Measurements from ENCODE around the gene PERP.

PERP gene

DNA sequence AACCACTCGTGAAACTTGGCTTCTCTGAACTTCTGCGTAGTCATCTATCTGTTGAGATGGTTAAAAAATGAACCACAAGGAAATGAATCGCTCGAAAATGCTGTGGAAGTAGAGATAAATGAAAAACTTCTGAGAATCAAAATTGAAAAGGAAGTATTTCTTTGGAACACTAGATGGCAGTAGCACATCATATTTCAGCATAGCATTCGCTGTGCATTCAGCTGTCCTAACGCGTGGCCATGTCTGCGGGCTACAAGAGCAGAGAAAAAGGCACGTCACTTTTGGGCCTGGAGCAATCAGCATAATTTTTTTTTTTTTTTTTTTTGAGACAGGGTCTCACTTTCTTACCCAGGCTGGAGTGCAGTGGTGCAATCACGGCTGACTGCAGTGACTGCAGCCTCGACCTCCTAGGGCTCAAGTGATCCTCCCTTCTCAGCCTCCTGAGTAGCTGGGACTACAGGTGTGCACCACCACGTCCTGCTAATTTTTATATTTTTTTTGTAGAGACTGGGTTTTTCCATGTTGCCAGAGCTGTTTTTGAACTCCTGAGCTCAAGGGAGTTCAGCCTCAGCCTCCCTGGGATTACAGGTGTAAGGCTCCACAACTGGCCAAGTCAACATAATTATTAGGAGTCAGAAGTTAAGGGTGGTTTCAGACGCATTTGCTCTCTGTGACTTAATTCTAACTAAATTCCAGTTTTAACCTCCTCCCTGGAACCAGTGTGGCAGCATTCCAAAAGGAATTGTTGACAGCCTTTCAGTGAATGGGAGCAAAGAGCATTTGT is 8.8 kb upstream of the PERP start (continued):
- TF ChIP-seq, protein P1, sequence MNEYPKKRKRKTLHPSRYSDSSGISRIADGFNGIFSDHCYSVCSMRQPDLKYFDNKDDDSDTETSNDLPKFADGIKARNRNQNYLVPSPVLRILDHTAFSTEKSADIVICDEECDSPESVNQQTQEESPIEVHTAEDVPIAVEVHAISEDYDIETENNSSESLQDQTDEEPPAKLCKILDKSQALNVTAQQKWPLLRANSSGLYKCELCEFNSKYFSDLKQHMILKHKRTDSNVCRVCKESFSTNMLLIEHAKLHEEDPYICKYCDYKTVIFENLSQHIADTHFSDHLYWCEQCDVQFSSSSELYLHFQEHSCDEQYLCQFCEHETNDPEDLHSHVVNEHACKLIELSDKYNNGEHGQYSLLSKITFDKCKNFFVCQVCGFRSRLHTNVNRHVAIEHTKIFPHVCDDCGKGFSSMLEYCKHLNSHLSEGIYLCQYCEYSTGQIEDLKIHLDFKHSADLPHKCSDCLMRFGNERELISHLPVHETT (tag by site-specific recombination; IDR thresholded peaks at IDR 0.05) = no peak
- TF ChIP-seq FEZF1 (tag by site-specific recombination; IDR thresholded peaks at IDR 0.05) = 0 out of 2 replicates have a peak, but pooled peaks have one; percentile 5
- TF ChIP-seq, protein P2, sequence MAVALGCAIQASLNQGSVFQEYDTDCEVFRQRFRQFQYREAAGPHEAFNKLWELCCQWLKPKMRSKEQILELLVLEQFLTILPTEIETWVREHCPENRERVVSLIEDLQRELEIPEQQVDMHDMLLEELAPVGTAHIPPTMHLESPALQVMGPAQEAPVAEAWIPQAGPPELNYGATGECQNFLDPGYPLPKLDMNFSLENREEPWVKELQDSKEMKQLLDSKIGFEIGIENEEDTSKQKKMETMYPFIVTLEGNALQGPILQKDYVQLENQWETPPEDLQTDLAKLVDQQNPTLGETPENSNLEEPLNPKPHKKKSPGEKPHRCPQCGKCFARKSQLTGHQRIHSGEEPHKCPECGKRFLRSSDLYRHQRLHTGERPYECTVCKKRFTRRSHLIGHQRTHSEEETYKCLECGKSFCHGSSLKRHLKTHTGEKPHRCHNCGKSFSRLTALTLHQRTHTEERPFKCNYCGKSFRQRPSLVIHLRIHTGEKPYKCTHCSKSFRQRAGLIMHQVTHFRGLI (tag by site-specific recombination; IDR thresholded peaks at IDR 0.05) = no peak
- TF ChIP-seq ZBTB17 (tag by site-specific recombination; IDR thresholded peaks at IDR 0.05) = peak; percentile 44; the same call in 1 of the 2 replicates
- TF ChIP-seq SCRT1 (tag by site-specific recombination; IDR thresholded peaks at IDR 0.05; ENCODE audit: borderline replicate concordance) = 0 out of 2 replicates have a peak, but pooled peaks have one; percentile 45
- no peak for TF ChIP-seq ZNF121 (tag by site-specific recombination; IDR thresholded peaks at IDR 0.05)
- peak; percentile 98 for TF ChIP-seq ZNF654 (tag by site-specific recombination; IDR thresholded peaks at IDR 0.05; ENCODE audit: low read depth)
- TF ChIP-seq, protein P3, sequence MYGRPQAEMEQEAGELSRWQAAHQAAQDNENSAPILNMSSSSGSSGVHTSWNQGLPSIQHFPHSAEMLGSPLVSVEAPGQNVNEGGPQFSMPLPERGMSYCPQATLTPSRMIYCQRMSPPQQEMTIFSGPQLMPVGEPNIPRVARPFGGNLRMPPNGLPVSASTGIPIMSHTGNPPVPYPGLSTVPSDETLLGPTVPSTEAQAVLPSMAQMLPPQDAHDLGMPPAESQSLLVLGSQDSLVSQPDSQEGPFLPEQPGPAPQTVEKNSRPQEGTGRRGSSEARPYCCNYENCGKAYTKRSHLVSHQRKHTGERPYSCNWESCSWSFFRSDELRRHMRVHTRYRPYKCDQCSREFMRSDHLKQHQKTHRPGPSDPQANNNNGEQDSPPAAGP (tag by site-specific recombination; IDR thresholded peaks at IDR 0.05) = no peak

DNA sequence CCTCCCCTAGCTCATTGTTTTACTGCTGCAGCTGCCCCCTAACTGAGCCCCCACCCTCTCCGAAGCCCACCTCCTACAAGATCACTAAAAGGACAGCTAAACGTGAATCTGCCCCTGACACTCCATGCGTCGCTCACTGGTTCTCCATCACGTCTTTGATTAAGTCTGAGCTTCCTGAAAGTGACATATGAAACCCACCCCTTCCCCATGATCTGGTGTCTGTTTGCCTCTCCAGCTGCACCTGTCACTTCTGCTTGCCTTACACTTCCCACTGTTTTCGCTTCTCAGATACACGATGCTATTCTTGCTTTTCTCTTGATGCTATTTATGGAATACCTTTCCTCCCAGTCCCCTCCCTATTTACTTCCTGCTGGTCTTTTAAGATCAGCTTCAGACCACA is 8.0 kb upstream of the PERP start:
- POLR2A ChIA-PET = interaction anchor here (0.6 to 1.0 kb wide), 2 partner anchors 9 to 303 kb away, joined by 3 to 4 read pairs; no protein-coding TSS in a partner anchor
- no peaks in the 10 kb centered on the region for H3K4me1 ChIP-seq (ENCODE audit: control insufficient read depth, insufficient read depth, low read length)
- CTCF ChIA-PET = interaction anchor here (0.6 to 5.2 kb wide), 42 partner anchors 9 to 1249 kb away, joined by 3 to 57 read pairs (median 4); partner anchors contain the start of gene HEBP2
- TF ChIP-seq ZNF677 (tag by site-specific recombination; IDR thresholded peaks at IDR 0.05) = no peak
- no peak for TF ChIP-seq REPIN1 (tag by site-specific recombination; IDR thresholded peaks at IDR 0.05; ENCODE audit: low read depth)
- TF ChIP-seq ZNF433 (tag by site-specific recombination; IDR thresholded peaks at IDR 0.05; ENCODE audit: low read depth) = no peak
- no peak for TF ChIP-seq ZNF169 (tag by site-specific recombination; IDR thresholded peaks at IDR 0.05)
- no peak for TF ChIP-seq SCRT2 (tag by site-specific recombination; IDR thresholded peaks at IDR 0.05)
- no peak for TF ChIP-seq ZNF19 (tag by site-specific recombination; IDR thresholded peaks at IDR 0.05; ENCODE audit: low read depth)
- TF ChIP-seq ZNF658 (tag by site-specific recombination; IDR thresholded peaks at IDR 0.05) = no peak
- TF ChIP-seq ZNF335 (tag by site-specific recombination; conservative IDR thresholded peaks at IDR 0.05) = no peak
- TF ChIP-seq, protein P4, sequence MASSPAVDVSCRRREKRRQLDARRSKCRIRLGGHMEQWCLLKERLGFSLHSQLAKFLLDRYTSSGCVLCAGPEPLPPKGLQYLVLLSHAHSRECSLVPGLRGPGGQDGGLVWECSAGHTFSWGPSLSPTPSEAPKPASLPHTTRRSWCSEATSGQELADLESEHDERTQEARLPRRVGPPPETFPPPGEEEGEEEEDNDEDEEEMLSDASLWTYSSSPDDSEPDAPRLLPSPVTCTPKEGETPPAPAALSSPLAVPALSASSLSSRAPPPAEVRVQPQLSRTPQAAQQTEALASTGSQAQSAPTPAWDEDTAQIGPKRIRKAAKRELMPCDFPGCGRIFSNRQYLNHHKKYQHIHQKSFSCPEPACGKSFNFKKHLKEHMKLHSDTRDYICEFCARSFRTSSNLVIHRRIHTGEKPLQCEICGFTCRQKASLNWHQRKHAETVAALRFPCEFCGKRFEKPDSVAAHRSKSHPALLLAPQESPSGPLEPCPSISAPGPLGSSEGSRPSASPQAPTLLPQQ (tag by site-specific recombination; IDR thresholded peaks at IDR 0.05) = no peak
- TF ChIP-seq ZNF768 (tag by site-specific recombination; IDR thresholded peaks at IDR 0.05) = no peak
- TF ChIP-seq, protein P5, sequence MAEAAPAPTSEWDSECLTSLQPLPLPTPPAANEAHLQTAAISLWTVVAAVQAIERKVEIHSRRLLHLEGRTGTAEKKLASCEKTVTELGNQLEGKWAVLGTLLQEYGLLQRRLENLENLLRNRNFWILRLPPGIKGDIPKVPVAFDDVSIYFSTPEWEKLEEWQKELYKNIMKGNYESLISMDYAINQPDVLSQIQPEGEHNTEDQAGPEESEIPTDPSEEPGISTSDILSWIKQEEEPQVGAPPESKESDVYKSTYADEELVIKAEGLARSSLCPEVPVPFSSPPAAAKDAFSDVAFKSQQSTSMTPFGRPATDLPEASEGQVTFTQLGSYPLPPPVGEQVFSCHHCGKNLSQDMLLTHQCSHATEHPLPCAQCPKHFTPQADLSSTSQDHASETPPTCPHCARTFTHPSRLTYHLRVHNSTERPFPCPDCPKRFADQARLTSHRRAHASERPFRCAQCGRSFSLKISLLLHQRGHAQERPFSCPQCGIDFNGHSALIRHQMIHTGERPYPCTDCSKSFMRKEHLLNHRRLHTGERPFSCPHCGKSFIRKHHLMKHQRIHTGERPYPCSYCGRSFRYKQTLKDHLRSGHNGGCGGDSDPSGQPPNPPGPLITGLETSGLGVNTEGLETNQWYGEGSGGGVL (tag by site-specific recombination; IDR thresholded peaks at IDR 0.05) = no peak
- TF ChIP-seq ZNF571 (tag by site-specific recombination; IDR thresholded peaks at IDR 0.05) = no peak
- TF ChIP-seq, protein P6, sequence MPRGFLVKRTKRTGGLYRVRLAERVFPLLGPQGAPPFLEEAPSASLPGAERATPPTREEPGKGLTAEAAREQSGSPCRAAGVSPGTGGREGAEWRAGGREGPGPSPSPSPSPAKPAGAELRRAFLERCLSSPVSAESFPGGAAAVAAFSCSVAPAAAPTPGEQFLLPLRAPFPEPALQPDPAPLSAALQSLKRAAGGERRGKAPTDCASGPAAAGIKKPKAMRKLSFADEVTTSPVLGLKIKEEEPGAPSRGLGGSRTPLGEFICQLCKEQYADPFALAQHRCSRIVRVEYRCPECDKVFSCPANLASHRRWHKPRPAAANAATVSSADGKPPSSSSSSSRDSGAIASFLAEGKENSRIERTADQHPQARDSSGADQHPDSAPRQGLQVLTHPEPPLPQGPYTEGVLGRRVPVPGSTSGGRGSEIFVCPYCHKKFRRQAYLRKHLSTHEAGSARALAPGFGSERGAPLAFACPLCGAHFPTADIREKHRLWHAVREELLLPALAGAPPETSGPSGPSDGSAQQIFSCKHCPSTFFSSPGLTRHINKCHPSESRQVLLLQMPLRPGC (tag by site-specific recombination; IDR thresholded peaks at IDR 0.05) = no peak
- TF ChIP-seq, protein P2 (tag by site-specific recombination; IDR thresholded peaks at IDR 0.05) = no peak
- no peak for TF ChIP-seq ZFP41 (tag by site-specific recombination; IDR thresholded peaks at IDR 0.05; ENCODE audit: borderline replicate concordance)
- TF ChIP-seq ZBTB20 (tag by site-specific recombination; IDR thresholded peaks at IDR 0.05) = no peak
- TF ChIP-seq ZSCAN16 (tag by site-specific recombination; IDR thresholded peaks at IDR 0.05) = no peak
- H3K36me3 ChIP-seq (ENCODE audit: control insufficient read depth in 2 of 2, insufficient read depth in 1 of 2, low read length in 2 of 2) = no peaks in the 10 kb centered on the region
- no peak overlapping the region for H3K4me3 ChIP-seq (ENCODE audit: low read depth, low read length)
- no peak overlapping the region for H3K27ac ChIP-seq (ENCODE audit: extremely low read depth, low read depth, low read length)
- H3K9me3 ChIP-seq (ENCODE audit: control insufficient read depth, insufficient read depth, low read depth, low read length) = no peaks in the 10 kb centered on the region

Measured in HEK293 (cell line).